Thyroid gland (tissue), 4 donors: ENCODE measurements around the gene NEK7.

Source experiments
- POLR2A ChIP-seq, 2 donors: fragments of 450-650 bp; IDR thresholded peaks; one replicate each; pipeline ENCODE4 v1.6.1; 2017; ENCODE audit warnings: antibody characterized with exemption in 2 of 2, mild to moderate bottlenecking in 2 of 2, moderate library complexity in 1 of 2
- TF ChIP-seq, protein P1 (sequence below), 6 experiments: fragments of 200-600 bp in 3 of 6; fragments of 450-650 bp in 3 of 6; sonication (generic) in 3 of 6; IDR thresholded peaks; one replicate each; pipeline ENCODE4 v1.5.1; 2016 to 2019; ENCODE audit warnings: antibody characterized with exemption in 6 of 6, mild to moderate bottlenecking in 2 of 6, inconsistent platforms in 1 of 6, moderate library complexity in 1 of 6

GRCh38 chr1:198269646-198269940 lies 112.8 kb downstream of the NEK7 start:
- TF ChIP-seq, protein P1, sequence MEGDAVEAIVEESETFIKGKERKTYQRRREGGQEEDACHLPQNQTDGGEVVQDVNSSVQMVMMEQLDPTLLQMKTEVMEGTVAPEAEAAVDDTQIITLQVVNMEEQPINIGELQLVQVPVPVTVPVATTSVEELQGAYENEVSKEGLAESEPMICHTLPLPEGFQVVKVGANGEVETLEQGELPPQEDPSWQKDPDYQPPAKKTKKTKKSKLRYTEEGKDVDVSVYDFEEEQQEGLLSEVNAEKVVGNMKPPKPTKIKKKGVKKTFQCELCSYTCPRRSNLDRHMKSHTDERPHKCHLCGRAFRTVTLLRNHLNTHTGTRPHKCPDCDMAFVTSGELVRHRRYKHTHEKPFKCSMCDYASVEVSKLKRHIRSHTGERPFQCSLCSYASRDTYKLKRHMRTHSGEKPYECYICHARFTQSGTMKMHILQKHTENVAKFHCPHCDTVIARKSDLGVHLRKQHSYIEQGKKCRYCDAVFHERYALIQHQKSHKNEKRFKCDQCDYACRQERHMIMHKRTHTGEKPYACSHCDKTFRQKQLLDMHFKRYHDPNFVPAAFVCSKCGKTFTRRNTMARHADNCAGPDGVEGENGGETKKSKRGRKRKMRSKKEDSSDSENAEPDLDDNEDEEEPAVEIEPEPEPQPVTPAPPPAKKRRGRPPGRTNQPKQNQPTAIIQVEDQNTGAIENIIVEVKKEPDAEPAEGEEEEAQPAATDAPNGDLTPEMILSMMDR (IDR thresholded peaks at IDR 0.05), result no peak
- TF ChIP-seq POLR2A (IDR thresholded peaks at IDR 0.05), result no peak
